NCI-H510A treated with DMSO at 0.1 percent for 48 hours (cell line): ENCODE data around the gene KCNH6.

Source experiments
- DNase-seq: peaks from one replicate; lab custom pipeline; 2025; lab: John Stamatoyannopoulos, UW

The KCNH6 gene

GRCh38 chr17:63557416-63557815 lies 34.3 kb downstream of the KCNH6 start:
- DNase-seq, result no peak

GRCh38 chr17:63558441-63558840 lies 35.3 kb downstream of the KCNH6 start:
- DNase-seq, result no peak

GRCh38 chr17:63561819-63562218 lies 38.7 kb downstream of the KCNH6 start:
- DNase-seq, result no peak

- DNase-seq, result no peak
Measured at GRCh38 chr17:63563339-63563738, 40.2 kb downstream of the KCNH6 start.

GRCh38 chr17:63564562-63564961 lies 41.4 kb downstream of the KCNH6 start:
- DNase-seq, result no peak

- DNase-seq, result no peak
Measured at GRCh38 chr17:63567229-63567628, 44.1 kb downstream of the KCNH6 start.

- DNase-seq, result no peak
Measured at GRCh38 chr17:63568563-63568962, 45.4 kb downstream of the KCNH6 start.

- DNase-seq, result no peak
Measured at GRCh38 chr17:63571632-63572310, 48.6 kb downstream of the KCNH6 start.

GRCh38 chr17:63573634-63574033 lies 50.5 kb downstream of the KCNH6 start:
- DNase-seq, result no peak

- DNase-seq, result no peak
Measured at GRCh38 chr17:63578027-63578768, 55.0 kb downstream of the KCNH6 start.

GRCh38 chr17:63578769-63579111 lies 55.6 kb downstream of the KCNH6 start:
- DNase-seq, result peak; percentile 66

GRCh38 chr17:63579633-63580032 lies 56.5 kb downstream of the KCNH6 start:
- peak; percentile 79 for DNase-seq

- no peak for DNase-seq
Measured at GRCh38 chr17:63587770-63588169, 64.6 kb downstream of the KCNH6 start.

GRCh38 chr17:63588797-63589196 lies 65.6 kb downstream of the KCNH6 start:
- DNase-seq, result no peak

GRCh38 chr17:63589646-63590045 lies 66.5 kb downstream of the KCNH6 start:
- no peak for DNase-seq

- DNase-seq, result no peak
Measured at GRCh38 chr17:63592797-63593196, 69.6 kb downstream of the KCNH6 start.

- DNase-seq, result no peak
Measured at GRCh38 chr17:63595132-63595531, 72.0 kb downstream of the KCNH6 start.
